ENCODE measurements around the gene TOP2A.

GRCh38 chr17:40355804-40356758, 61.6 kb downstream of the TOP2A start:
- TF ChIP-seq CTCF (IDR thresholded peaks at IDR 0.05) (no peak), POLR2A (IDR thresholded peaks at IDR 0.05) (no peak)
